IPS-NIHi11 (cell line): Measurements from ENCODE around the gene KCNH3.
"Not testable (repeated sequence)": the region's sequence is repeated elsewhere in the genome, so short reads cannot be mapped to it uniquely, and the experiment has no call there.

ENCODE experiments used
- DNase-seq: peaks from one replicate; pipeline ENCODE4 v3.0.0; 2012; ENCODE audit warnings: mixed read lengths, low spot score

The KCNH3 gene

GRCh38 chr12:49538510-49539403 is at the start of gene KCNH3:
KCNH3 (plus strand) TSS chr12:49539030; CDS start chr12:49539417, 387 bp downstream.
- DNase-seq: peak; percentile 95

- no peak for DNase-seq
Measured at GRCh38 chr12:49489154-49489553, 49.7 kb upstream of the KCNH3 start.

- no peak for DNase-seq
Measured at GRCh38 chr12:49489720-49490119, 49.1 kb upstream of the KCNH3 start.

GRCh38 chr12:49491823-49492222 is 47.0 kb upstream of the KCNH3 start:
- DNase-seq: no peak

GRCh38 chr12:49493900-49494299 is 44.9 kb upstream of the KCNH3 start:
- DNase-seq: no peak

- no peak for DNase-seq
Measured at GRCh38 chr12:49496417-49497360, 42.1 kb upstream of the KCNH3 start.

- DNase-seq: no peak
Measured at GRCh38 chr12:49501895-49502294, 36.9 kb upstream of the KCNH3 start.

GRCh38 chr12:49502590-49502989 is 36.2 kb upstream of the KCNH3 start:
- no peak for DNase-seq

- no peak for DNase-seq
Measured at GRCh38 chr12:49503674-49504180, 35.1 kb upstream of the KCNH3 start.

- DNase-seq: no peak
Measured at GRCh38 chr12:49505672-49506071, 33.2 kb upstream of the KCNH3 start.

- DNase-seq: no peak
Measured at GRCh38 chr12:49507139-49507538, 31.7 kb upstream of the KCNH3 start.

- DNase-seq: not testable (repeated sequence)
Measured at GRCh38 chr12:49509681-49510080, 29.1 kb upstream of the KCNH3 start.

GRCh38 chr12:49511410-49511809 is 27.4 kb upstream of the KCNH3 start:
- DNase-seq: no peak

- DNase-seq: no peak
Measured at GRCh38 chr12:49512546-49512945, 26.3 kb upstream of the KCNH3 start.

- no peak for DNase-seq
Measured at GRCh38 chr12:49515266-49515665, 23.6 kb upstream of the KCNH3 start.

- DNase-seq: no peak
Measured at GRCh38 chr12:49518914-49519573, 19.8 kb upstream of the KCNH3 start.

GRCh38 chr12:49519574-49519936 is 19.3 kb upstream of the KCNH3 start:
- DNase-seq: no peak

- no peak for DNase-seq
Measured at GRCh38 chr12:49521389-49521788, 17.4 kb upstream of the KCNH3 start.

- no peak for DNase-seq
Measured at GRCh38 chr12:49524660-49525324, 14.0 kb upstream of the KCNH3 start.

- no peak for DNase-seq
Measured at GRCh38 chr12:49525942-49526341, 12.9 kb upstream of the KCNH3 start.

GRCh38 chr12:49527361-49528130 is 11.3 kb upstream of the KCNH3 start:
- peak; percentile 17 for DNase-seq
